Muscle of leg (tissue), 9 donors: ENCODE data around the gene P2RY10. TPM values are rescaled to one million over a fixed set of nuclear protein-coding genes. Genes with fewer than 3 reads are reported as not detected.

Source experiments
- polyA plus RNA-seq, 8 donors: library from polyadenylated mRNA; unstranded; fragments of 120-200 nt; gene quantifications; one replicate each; pipeline versions ENCODE4 v1.2.1 to v1.2.3, GENCODE V29; 2013; ENCODE audit warnings: inconsistent platforms in 1 of 8, low replicate concordance in 1 of 8; ENCODE audit not compliant: insufficient read length in 8 of 8, insufficient read depth in 1 of 8
- total RNA-seq: library from RNA; stranded (reverse); fragments of 120-200 nt; gene quantifications from one replicate; pipeline ENCODE4 v1.2.4, GENCODE V29; 2013

Gene P2RY10
- total and polyA plus RNA-seq, 9 donors = 0.50 to 0.94 (median 0.76) TPM

Other genes with a start within 250 kb of the P2RY10 start
- gene LPAR4, start 197.7 kb upstream of the P2RY10 start, total RNA-seq = 21.0 TPM
- gene LPAR4, start 197.7 kb upstream of the P2RY10 start, polyA plus RNA-seq = 10 to 100 TPM; 31.1 to 46.2 (median 41.2) TPM
- 0.31 TPM for gene GPR174, start 199.3 kb downstream of the P2RY10 start, total RNA-seq
- gene GPR174, start 199.3 kb downstream of the P2RY10 start, polyA plus RNA-seq = under 1 TPM; 0.12 to 0.69 (median 0.34) TPM